Inferior parietal cortex (tissue), 1 donor: Measurements from ENCODE around the gene MYRIP.
"Not testable (repeated sequence)": the region's sequence is repeated elsewhere in the genome, so short reads cannot be mapped to it uniquely, and the experiment has no call there.

Experiments
- DNase-seq: peaks from one replicate; pipeline ENCODE4 v3.0.0-alpha.2; 2016; ENCODE audit errors: extremely low spot score

MYRIP gene

DNA sequence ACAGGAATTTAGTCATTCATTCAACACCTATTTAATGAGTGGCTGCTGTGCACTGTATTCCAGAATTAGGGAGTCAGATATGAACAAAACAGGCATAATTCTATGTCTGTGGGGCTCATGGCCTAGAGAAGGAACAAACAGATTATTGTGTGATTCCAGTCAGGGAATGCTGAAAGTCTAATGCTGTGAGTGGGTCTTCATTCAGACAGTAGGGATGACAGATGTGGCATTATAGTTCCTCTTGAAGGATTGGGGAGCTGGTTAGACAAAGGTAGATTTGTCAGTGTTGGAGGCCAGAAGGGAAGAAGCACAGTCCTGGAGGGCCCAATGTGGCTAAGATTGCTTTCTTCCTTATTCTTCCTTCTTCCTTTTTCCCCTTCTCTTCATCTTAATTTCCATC, 273.7 kb downstream of the MYRIP start:
- no peak for DNase-seq

GRCh38 chr3:40084424-40084823, 275.0 kb downstream of the MYRIP start:
- DNase-seq, result not testable (repeated sequence)

DNA sequence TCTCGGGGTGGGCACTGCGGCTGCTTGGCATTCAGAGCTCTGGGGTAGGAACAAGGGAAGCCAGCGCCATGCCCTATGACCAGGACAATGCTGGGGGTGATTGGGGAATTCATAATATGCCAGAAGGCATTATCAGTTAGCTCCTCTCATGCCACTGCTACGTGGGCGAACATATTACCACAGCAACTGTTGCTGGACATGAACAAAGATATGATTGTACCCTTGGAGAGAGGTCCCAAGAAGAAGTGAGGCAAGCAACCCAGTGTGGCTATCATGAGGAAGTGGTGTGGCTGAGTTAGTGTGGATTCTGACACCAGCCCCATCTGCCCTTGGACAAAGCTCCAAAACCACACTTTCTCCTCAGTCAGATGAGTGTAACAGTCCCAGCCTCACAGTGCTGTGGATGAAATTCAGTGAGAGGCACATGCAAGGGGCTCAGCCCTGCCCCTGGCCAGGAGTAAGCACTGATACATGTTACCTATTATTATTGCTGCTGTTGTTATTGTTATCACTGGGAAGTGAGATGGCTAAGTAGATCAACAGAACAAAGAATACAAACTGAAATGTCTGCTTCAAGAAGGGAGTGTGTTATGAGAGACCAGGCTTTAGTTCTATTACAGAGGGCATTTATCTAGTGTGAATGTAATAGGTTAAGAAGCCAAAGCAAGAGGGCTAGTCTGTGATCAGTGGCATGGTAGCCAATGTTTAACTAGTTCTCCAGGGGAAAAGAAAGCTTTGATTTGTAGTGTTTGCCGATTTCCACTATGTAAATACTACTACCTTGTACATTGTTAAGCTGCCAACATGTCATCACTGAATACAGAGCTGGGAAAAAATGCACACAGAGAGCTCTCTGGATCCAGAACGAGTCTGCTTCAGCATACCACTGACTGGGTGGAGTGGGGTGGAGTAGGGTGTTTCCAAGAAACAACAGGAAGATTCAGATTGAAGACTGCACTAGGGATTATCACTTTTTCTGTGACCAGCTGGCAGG, 277.8 kb downstream of the MYRIP start:
- DNase-seq, result no peak

GRCh38 chr3:40088527-40089170, 279.2 kb downstream of the MYRIP start:
- no peak for DNase-seq

GRCh38 chr3:40096661-40097111, 287.3 kb downstream of the MYRIP start:
- peak; percentile 50 for DNase-seq

- peak; percentile 61 for DNase-seq
Measured at GRCh38 chr3:40097131-40098117, 288.0 kb downstream of the MYRIP start.

DNA sequence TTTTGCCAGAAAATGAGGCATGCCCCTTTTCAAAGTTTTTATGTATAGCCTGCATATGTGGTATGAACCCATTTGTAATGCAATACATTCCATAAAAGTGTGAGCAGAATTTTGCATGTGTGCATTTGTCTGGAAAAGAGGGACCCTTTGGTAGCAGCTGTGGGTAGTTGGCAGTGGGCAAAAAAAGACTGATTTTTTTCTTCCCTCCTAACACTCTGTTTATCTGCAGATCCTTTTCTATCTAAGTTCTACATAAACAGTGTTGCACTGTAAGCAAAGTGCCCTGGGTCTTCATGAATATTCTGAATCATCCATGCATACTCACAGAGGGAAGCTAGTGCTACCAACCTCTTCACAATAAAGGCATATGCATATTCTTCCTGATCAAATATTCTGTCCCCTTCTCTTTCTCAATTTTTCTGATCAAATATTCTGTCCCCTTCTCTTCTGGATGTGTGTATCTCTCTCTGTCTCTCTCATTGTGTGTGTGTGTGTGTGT, 288.9 kb downstream of the MYRIP start:
- DNase-seq, result no peak

GRCh38 chr3:40099871-40100270, 290.5 kb downstream of the MYRIP start:
- DNase-seq, result no peak

GRCh38 chr3:40102182-40102581, 292.8 kb downstream of the MYRIP start:
- DNase-seq, result no peak

- no peak for DNase-seq
Measured at GRCh38 chr3:40103829-40104228, 294.4 kb downstream of the MYRIP start.

DNA sequence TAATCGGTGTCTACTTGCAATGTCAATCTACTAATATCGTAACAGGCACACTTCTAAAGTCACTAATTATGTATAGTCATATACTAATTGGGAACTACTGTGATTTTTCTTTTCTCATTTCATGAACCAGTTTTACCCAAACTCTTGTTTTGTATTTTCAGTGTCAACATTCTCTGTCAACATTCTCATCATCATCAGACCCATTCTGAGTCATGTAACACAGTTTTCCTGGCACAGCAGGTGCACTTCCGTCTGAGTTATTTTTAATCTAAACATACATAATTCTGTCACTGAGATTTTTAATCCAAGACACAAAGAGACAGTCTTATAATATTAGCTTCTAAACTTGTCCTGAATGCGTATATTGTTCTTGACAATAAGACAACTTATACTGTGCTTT, 295.0 kb downstream of the MYRIP start:
- no peak for DNase-seq

GRCh38 chr3:40108643-40109042, 299.2 kb downstream of the MYRIP start:
- no peak for DNase-seq

DNA sequence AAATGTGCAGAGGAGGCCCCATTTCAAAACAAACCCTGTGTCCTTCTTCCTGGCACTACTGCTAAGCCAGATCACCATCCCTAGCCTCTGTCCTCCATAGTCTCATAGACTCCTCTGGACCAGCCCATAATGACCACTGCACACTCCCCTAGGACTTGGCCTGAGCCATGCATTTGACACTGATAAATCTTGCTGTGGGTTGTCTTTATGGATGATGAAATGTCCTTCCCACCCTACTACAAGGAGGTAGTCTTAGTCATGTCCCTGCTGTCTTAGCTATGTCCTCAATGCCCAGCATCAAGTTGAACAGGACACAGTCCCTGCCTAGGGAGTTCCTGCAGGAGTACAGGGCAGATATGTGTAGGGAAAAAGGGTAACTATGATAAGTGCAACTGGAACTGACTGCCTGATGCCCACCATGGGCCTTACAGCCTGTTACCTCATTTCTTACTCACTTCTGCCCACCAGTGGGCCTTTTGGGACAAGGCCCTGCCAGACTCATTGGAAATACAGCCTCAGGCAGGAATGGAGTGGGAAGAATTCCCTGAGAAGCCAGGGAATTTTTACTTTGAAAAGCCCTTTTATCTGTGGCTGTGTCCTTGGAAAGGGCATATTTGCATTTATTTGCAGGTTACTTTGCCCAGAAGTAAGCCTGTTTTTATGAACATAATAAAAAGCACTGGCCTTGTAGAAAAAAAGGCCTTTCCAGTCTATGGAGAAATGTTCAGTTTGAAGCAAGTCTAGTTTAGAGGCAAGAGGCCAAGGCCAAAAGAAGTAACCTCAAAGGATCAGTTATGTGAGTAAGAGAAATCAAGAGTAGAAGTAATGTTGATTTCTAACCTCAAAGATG, 300.5 kb downstream of the MYRIP start:
- DNase-seq, result no peak

DNA sequence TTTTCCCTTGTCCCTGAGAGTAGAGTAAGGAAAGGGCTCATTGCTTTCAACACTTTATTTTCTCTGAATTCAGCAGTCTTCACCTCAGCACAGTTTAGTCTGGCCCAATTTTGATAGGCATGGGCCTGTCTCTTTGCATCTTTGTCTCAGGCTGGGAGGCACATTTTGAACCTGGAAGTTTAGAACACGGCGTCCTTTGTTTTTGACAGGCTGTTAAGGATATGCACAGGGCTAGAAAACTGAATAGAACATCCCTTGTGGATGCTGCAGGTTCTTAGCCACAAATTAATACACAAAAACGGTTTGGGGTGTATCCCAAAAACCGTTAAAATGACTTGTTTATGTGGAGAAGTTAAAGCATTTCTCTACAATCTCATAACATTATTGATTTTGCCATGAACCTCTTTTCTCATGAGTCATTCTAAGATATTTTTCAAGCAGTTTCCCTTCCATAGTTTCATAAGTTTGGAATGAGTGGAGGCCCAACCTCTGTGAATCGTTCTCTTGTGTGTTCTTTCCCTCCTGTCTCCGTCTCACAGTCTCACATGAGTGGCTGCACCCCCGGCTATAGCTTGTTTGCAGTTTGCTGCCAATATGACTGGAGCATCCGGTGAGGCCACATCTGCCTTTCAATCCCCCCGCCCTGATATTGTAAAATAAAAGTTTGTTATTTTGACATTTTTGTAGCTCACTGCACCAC, 307.2 kb downstream of the MYRIP start:
- DNase-seq, result no peak

DNA sequence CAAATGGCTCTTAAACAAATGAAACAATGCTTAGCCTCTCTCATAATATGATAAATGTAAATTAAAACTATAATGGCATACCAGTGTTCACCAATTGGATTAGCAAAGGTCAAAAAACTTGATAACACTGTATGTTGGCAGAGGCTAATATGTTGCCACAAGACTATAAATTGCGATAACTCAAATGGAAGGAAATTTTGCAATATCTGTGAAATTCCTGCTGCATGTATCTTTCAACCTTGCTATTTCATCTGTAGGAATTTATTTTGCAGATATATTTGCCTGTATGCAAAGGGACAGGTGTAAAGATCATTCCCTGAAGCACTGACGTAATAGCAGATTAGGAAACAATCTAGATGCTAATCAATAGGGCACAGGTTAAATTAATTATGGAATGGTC, 308.7 kb downstream of the MYRIP start:
- DNase-seq, result no peak

DNA sequence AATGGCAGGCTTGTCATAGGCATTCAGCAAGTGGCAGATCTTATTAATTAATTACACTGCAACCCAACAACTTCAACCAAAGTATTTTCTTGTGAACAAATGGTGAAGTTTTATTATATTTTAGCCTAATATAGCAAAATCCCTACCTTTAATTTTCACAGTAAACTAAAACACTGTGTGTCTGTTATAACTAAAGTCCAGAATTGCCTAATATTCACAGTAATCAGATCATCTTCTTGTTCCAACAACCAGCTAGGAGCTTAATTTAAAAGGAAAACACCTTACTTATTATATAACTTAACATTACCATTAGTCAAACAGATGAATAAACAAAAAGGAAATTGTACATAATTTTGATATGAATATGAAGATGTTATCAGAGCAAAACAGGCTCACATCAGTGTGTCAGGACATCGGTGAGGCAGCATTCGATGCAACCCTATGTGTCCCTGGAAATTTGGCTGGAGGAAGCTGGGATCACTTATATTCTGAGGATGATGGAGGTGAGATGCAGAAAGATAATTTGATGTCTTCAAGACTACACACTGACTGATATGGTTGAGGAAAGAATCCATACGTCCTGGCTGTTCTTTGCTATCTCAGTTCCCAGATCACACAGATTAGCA, 310.8 kb downstream of the MYRIP start:
- no peak for DNase-seq

DNA sequence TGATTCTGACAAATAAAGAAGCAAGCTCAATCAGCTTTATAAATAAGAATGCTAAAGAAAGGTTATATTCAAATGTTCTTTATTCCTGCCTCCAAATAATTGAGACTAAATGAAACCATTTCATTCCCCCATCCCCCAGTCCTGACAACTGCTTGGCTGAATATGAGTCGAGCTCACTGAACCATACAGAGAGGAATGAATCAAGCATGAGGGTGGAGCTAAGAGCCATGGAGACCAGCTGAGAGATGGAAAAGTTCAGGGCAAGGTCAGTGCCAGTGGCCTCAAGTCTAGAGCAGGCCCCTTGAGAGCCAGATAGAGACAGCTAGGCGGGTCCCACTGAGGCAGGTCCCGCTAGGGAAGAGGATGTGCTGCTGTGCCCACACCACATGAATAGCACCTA, 311.4 kb downstream of the MYRIP start:
- no peak for DNase-seq

DNA sequence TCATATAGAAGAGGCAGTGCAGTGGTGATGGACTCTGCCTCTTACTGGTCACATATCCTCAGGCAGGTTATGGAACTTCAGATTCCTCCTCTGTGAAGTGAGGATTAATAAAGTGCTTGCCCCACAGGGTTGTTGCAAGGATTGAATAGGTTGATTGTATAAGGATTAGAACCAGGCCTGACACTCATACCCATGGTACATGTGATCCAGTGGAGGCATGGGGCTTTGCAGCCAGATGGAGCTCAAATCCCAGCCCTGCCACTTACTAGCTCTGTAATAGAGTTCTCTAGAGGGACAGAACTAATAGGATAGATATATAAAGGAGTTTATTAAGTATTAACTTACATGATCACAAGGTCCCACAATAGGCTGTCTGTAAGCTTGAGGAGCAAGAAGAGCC, 315.5 kb downstream of the MYRIP start:
- DNase-seq, result no peak

DNA sequence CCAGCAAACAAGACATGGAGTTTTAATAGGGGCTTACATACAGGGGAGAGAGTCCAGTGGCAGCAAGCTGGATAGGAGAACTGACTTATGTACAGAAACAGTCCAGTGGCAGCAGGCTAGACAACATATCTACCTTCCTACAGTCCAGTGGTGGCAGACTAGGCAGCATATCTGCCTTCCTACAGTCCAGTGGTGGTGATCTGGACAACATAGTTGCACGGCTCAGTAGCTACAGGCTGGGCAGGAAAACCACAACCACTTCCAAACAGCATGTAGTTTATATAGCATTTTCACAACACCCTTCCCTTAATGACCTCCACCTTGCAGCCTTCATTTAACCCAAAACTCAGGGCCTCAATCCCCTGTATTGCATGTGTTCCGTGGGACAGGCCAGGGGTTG, 318.8 kb downstream of the MYRIP start:
- DNase-seq, result no peak

DNA sequence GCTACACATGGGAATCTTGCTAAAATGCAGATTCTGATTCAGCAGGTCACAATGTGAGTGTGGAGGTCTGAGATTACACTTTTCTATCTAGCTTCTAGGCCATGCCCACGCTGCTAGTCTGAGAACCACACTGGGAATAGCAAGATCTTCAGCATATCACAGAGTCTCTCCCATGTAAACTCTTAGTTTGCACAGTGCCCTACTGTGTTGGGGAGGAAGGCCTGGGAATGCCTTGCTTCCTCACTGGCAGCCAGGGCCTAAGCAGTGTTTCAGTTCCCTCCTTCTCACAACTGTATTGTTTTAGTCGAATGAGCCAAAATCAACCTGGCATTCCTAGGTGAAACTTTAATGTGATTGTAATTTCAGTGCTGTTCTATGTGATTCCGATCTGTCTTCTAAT, 320.1 kb downstream of the MYRIP start:
- no peak for DNase-seq
